Daoy (cell line): ENCODE results near the gene TMIGD1. TPM values are rescaled to one million over a fixed set of nuclear protein-coding genes. Genes with fewer than 3 reads are reported as not detected.
"Not testable (repeated sequence)": the region's sequence is repeated elsewhere in the genome, so short reads cannot be mapped to it uniquely, and the experiment has no call there.

Experiments
- DNase-seq: peaks from one replicate; pipeline ENCODE4 v3.0.0-alpha.2; 2015; ENCODE audit warnings: low read depth
- total RNA-seq: library from RNA; depleted of rRNA; stranded (reverse); fragments of >200 nt; shearing (Covaris generic); gene quantifications from 2 replicates; pipeline ENCODE4 v1.2.3, GENCODE V29; 2014

Gene TMIGD1
- total RNA-seq, 1 experiment from 2014 or later = not detected

GRCh38 chr17:30358055-30358760 is 24.4 kb upstream of the TMIGD1 start:
- no peak for DNase-seq

- no peak for DNase-seq
These were observed 23.6 kb upstream of the TMIGD1 start for GRCh38 chr17:30357476-30357875.

- no peak for DNase-seq
These were observed 20.8 kb upstream of the TMIGD1 start for GRCh38 chr17:30354701-30355100.

- DNase-seq = no peak
These were observed 18.5 kb upstream of the TMIGD1 start for GRCh38 chr17:30352240-30352814.

- no peak for DNase-seq
These were observed 17.9 kb upstream of the TMIGD1 start for GRCh38 chr17:30351735-30352134.

- DNase-seq = not testable (repeated sequence)
These were observed 17.4 kb upstream of the TMIGD1 start for GRCh38 chr17:30351263-30351662.

- no peak for DNase-seq
These were observed 15.4 kb upstream of the TMIGD1 start for GRCh38 chr17:30349252-30349651.

GRCh38 chr17:30347488-30347887 is 13.6 kb upstream of the TMIGD1 start:
- no peak for DNase-seq

GRCh38 chr17:30346221-30346795 is 12.5 kb upstream of the TMIGD1 start:
- DNase-seq = no peak

GRCh38 chr17:30345527-30346075 is 11.7 kb upstream of the TMIGD1 start:
- peak; percentile 36 for DNase-seq

- DNase-seq = no peak
These were observed 11.2 kb upstream of the TMIGD1 start for GRCh38 chr17:30345089-30345433.

- DNase-seq = peak; percentile 32
These were observed 10.6 kb upstream of the TMIGD1 start for GRCh38 chr17:30344283-30345088.

- no peak for DNase-seq
These were observed 9.9 kb upstream of the TMIGD1 start for GRCh38 chr17:30343796-30344195.

GRCh38 chr17:30343244-30343643 is 9.4 kb upstream of the TMIGD1 start:
- DNase-seq = not testable (repeated sequence)

- no peak for DNase-seq
These were observed 7.9 kb upstream of the TMIGD1 start for GRCh38 chr17:30341703-30342249.

GRCh38 chr17:30340801-30341356 is 7.0 kb upstream of the TMIGD1 start:
- DNase-seq = no peak

GRCh38 chr17:30339086-30339485 is 5.2 kb upstream of the TMIGD1 start:
- DNase-seq = no peak

- no peak for DNase-seq
These were observed 3.6 kb upstream of the TMIGD1 start for GRCh38 chr17:30337393-30337999.

GRCh38 chr17:30336369-30337171 is 2.7 kb upstream of the TMIGD1 start:
- peak; percentile 60 for DNase-seq

GRCh38 chr17:30334421-30334820 is 564 bp upstream of the TMIGD1 start:
- no peak for DNase-seq
